ENCODE data around the gene NTHL1. TPM values are rescaled to one million over a fixed set of nuclear protein-coding genes. Genes with fewer than 3 reads are reported as not detected.

Gene NTHL1
- total RNA-seq, 1 donor from 2014 or later = 22.8 TPM

DNA sequence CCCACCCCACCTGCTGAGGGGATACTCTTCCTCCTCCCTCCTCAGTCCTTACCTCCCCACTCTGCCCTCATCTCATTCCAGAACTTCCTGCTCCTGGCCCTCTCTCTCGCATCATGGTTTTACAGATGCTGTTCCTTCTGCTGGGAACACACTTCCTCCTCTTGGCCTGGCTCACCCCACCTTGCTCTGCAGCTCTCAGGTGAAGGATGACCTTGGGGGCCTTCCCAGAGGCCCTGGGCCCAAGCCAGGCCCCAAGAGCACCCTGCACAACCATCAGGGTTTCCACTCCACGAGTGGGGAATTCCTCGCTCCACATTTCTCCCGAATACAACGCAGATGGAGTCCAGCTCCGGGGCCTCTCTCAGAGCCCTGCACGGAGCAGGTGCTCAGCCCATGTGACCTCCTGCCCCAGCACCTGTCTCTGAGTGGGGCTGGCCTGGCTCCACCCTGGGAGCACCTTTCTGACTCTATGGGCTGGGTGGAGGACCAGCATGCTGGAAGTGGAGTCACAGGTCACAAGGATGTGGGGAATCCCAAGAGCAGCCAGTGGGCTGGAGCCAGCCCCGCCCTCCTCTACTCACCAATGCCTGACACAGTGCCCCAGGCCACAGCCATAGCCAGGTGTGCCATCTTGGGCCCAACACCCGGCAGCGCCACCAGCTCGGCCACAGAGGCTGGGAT lies 4.5 kb downstream of the NTHL1 start:
- no peak for DNase-seq (ENCODE audit: low read depth in 2 of 2)

DNA sequence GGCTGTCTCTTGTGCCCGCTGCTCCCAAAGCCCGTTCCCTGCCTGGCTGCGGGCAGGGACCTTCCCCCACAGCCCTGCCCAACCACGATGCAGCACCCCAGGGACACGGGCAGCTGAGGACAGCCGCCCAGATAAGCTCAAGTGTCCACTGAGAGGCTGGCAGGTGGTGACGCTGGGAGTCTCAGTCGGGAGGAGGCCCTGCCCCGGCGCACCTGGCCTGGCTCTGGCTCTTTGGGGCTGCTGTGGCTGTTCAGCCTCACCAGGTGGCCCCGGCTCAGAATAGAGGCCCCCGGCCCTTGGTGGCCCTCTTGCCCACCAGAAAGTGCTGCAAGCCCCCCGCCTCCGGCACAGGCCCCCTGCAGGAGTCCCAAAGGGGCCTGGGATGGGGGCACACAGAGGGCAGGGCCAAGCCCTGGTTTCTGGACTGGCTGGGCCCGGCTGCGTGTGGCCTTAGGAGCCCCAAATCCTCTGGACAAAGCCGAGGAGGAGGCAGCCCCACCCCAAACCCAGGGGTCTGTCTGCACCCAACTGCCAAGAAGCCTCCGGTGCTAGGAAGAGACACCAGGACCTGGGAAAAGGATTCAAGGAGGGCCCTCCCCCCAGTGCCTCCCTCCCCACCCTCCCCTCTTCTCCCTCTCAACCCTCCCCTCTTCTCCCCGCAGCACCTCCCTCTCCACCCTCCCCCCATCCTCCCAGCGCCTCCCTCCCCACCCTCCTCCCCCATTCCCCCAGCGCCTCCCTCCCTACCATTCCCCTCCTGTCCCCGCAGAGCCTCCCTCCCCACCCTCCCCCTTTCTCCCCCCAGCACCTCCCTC lies 5.3 kb downstream of the NTHL1 start:
- no peak for DNase-seq (ENCODE audit: low read depth in 2 of 2)

DNA sequence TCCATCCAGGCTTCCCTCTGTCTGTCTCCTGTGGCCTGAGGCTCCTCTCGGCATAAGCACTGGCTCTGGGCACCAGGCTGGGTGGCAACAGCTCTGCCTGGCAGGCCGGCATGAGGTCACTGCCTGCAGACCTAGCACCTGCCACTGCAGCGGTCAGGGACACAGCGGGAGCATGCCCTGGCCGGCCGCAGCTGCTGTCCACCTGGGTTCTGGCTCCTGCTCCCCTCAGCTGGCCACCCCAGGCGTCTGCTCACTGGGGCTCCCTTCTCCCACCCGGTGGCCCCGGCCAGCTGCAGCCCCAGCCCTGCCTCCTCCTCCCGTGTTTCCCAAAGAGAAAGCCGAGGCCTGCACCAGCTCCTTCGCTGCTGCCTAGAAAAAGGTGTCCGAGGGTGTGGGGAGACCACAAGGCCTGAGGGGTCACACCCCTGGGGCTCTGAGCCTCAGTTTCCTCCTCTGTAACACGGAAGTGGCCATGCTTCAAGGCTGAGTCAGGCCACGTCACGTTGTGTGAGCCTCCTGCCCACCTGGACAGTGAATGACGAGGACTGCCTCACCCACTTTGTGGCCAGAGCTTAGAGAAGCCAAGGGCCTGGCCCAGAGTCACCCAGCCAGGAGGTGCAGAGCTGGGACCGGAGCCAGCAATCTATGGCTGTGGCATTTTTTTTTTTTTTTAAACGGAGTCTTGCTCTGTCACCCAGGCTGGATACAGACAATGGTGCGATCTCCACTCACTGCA lies 6.7 kb downstream of the NTHL1 start:
- no peak for DNase-seq (ENCODE audit: low read depth in 2 of 2)

DNA sequence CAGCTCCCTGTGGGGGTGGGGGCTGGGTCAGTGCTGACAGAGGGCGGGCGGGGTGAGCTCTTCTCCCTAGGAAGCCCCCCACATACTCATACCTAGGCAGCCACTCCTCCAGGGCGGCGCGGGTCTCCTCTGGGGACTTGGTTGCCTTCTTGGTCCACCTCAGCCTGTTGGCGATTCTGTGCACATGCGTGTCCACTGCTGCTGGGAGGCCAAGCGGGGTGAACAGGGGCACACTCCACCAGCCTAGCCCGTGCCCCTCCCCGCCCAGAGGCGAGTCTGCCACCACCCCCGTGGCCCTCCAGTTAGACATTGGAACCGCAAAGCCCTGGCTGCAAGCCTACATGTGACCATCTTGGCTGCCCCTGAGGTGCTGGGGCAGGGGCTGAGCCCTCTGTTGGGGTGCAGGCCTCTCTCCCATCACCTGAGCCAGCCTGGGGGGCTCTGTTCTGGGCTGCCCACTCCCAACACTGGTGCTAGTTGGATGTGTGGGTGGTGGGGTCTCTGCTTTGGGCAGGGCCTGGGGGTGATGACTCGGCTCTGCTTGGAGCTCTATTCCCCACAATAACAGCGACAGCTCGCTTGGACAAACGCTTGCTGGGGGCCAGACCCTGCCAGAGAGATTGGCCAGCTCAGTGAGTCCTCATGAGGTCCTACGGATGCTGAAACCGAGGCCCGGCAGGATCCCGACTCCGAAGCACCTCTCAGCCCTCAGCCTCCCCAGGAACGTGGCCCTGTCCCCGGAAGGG lies 7.4 kb downstream of the NTHL1 start:
- no peak for DNase-seq (ENCODE audit: low read depth in 2 of 2)

DNA sequence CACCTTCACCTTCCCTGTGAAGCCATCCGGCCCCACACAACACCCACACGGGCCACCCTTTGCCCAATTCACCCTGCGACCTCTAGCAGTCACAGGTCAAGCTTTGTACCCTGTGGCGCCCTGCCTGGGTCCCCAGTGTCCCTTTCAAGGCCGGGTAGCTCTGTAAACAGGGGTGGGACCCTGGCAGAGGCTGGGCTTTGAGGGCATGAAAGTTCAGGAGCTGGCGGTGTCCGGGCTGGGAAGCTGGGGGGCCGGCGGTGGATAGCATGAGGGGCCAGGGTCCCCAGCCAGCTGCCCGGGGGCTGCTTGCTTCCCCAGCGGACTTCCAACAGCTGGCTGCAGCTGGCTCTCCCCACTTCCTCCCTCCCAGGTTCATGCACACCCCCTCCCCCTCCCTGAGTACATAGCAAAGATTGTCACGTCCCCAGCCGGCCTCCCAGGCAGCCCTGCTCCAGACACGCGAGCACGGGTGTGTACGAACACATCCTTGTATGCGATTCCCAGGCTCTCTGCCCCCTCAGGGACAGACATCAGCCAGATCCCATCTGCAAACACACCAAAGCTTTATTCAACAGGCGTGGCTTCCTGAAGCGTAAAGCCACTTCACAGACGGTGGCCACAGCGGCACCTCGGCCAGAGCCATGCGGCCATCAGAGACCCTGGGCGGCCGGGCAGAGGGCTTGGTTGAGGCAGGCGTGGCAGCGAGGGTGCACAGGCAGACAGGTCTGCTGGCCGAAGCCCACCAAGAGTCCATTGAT lies 8.2 kb downstream of the NTHL1 start:
- DNase-seq (ENCODE audit: low read depth in 2 of 2) = peak; percentile 52 to 59

DNA sequence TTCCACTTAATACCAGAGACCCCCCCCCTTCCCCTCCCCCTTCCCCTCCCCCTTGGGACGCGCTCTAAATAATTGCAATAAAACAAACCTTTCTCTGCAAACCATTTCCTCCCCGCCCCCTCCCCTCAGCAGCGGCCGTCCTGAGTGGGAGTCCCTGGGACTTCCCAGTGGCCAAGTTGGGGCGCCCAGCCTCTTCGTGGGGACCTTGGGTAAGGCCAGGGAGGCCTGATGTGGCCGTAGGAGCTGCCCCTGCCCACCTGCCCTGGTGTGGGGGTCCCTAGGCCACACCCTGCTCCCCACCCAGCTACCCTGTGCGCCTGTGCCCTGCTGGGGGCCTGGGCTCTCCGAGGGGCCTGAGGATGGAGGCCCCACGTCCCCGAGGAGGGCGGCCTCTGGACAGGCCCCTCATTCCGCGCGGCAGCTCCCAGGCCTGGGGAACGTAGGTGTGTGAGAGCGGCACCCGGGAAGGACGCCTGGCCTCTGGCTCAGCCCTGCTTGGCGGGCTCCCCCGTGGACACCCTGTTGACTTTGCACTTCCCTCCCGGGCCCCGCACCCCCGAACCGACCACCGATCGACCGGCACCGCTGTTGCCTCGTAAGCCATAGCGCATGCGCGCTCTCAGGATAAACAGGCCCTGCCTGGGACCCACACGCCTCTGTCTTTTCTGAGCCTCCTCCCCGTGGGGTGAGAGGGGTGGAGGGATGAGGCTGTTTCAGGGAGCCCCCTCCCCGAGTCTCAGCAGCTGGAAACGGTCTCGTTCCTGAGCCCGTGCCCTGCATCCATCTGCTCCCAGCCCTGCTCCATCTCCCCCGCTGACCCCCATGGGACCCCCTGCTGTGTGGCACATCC lies 9.0 kb downstream of the NTHL1 start:
- no peak for DNase-seq (ENCODE audit: low read depth in 2 of 2)

DNA sequence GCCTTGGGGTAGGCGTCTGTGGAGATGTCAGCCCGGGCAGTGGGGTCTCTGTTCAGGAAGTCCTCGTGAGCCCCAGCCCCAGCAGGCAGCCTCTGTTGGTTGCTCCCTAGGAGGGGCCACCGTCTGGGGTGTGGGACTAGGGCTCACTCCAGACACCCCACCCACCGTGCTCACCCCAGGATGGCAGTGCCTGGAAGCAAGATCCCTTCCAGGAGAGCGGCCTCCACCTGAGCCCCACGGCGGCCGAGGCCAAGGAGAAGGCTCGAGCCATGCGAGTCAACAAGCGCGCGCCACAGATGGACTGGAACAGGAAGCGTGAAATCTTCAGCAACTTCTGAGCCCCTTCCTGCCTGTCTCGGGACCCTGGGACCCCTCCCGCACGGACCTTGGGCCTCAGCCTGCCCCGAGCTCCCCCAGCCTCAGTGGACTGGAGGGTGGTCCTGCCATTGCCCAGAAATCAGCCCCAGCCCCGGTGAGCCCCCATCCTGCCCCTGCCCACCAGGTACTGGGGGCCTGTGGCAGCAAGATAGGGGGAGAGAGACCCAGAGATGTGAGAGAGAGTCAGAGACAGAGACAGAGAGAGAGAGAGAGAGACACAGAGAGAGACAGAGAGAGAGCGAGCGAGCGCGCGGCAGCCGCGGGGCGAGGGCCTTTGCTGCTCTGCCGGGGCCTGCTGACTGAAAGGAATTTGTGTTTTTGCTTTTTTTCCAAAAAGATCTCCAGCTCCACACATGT lies 9.8 kb downstream of the NTHL1 start:
- no peak for DNase-seq (ENCODE audit: low read depth in 2 of 2)

DNA sequence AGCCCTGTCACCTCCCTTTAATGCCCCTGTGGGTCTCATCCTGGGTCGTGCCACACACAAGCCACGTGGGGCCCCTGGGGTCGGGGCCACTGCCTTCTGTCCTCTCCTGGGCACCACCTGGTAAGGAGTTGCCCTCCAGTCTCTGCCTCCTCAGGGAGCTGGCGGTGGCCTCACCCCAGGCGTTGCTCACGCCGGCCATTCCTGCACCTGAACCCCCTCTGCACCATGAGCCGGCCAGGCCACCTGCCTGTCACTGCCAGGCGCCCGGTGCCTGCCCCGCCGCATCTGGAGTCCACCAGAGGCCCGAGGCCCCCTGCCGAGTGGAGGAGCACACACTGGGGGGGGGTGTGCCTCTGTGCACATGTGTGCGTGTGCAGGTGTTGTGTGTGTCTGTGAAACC lies 10.5 kb downstream of the NTHL1 start:
- no peak for DNase-seq (ENCODE audit: low read depth in 2 of 2)

DNA sequence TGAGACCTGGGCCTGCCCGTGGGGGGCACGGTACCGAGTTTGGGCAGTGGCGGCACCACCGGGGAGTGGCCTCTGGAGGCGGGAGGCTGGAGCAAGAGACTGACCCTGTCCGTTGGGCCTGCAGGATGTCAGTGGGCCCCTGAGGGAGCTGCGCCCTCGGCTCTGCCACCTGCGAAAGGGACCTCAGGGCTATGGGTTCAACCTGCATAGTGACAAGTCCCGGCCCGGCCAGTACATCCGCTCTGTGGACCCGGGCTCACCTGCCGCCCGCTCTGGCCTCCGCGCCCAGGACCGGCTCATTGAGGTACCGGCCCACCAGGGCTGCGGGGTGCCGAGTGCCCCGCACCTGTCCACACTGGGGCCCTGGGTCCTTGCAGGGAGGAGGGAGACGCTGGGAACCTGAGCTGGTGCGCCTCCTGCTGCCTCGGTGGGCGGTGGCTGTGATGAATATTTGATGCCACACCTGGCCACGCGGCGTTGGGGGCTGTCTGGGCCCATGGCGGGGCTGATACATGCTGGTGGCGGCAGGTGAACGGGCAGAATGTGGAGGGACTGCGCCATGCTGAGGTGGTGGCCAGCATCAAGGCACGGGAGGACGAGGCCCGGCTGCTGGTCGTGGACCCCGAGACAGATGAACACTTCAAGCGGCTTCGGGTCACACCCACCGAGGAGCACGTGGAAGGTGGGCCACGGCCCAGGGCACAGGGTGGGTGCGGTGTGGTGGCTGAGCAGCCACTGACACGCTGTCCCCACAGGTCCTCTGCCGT lies 11.3 kb downstream of the NTHL1 start:
- DNase-seq (ENCODE audit: low read depth in 2 of 2) = no peak

DNA sequence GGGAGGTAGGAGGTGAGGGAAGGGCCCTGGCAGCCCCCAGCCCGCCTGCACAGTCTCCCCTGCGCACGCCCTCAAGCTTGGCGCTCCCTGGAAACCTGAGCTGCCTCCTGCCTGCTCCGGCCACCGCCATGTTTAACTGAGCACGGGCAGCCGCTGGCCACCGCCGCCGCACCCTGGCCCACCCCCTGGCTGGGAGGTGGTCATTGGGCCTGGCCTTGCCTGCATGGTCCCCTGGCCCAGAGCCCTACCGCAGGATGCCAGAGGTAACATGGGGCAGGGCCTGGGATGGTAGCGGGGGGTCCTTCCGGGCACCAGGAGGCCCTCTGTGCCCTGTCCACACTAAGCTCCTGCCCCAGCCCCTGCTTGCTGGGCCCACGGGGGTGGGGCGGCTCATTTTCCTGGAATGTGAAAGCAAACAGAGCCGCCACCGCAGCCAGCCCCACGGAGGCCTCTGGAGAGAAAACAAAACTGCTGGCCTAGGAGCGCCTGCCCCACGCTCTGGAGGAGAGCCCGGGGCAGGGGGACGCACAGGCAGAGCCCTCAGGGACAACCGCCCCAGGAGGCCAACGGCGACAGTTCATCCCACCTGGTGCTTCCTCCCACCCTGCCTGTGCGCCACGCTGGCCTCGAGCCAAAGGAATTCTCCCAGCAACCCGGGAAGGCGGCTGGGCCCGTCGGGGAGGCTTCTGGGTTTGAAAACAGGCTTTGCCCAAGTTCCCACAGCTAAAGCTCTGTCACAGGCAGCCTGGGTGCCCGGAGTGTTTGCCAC lies 12.0 kb downstream of the NTHL1 start:
- DNase-seq (ENCODE audit: low read depth in 2 of 2) = peak; percentile 76 to 82

DNA sequence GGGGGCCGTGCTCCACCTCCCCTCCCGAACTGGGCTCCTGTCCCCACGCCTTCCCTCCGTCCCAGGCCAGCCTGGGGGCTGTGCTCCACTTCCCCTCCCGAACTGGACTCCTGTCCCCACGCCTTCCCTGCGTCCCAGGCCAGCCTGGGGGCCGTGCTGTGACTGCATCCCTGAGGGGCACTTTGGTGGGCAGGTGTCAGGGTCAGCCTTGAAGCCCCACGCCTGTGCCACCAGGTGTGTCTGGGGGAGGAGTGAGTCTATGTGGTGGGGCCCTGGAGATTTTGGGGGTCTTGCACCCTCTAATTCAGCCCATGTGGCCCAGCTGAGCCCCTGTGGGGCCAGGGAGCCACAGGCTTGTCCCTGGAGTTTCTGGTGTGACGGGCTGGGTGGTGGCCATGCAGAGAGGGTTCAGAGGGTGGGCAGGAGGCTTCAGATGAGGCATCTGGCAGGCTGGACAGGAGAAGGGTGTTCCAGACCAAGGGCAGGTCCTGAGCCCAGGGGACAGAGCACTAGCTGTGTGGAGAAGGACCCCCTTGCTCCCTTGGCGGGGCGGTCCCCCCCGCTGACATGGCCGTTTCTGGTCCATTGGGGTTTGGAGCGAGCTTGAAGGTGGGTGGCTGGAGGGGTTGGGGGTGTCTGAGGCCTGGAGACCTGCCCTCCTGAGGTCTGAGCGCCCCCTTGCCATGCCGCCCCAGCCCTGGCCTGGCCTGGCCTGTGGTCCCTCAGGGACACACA lies 12.8 kb downstream of the NTHL1 start:
- no peak for DNase-seq (ENCODE audit: low read depth in 2 of 2)

DNA sequence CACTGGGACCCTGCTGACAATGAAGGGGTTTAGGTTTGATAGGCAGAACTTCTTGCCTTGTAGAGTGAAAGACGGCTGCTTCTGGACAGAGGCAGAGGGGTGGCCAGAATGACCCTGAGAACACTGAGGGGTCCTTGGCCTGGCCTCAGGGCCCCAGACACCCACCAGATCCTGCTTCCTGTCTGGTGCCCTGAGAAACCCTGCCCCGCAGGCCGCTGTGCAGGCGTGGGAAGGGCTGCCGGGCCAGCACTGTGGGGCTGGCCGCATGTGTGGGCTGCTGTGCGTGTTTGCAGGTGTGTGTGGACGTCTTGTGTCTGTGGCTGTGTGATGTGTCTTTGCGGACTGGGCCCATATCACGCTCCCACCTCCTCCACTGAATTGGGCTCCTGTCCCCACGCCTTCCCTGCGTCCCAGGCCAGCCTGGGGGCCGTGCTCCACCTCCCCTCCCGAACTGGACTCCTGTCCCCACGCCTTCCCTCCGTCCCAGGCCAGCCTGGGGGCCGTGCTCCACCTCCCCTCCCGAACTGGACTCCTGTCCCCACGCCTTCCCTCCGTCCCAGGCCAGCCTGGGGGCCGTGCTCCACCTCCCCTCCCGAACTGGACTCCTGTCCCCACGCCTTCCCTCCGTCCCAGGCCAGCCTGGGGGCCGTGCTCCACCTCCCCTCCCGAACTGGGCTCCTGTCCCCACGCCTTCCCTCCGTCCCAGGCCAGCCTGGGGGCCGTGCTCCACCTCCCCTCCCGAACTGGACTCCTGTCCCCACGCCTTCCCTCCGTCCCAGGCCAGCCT lies 13.5 kb downstream of the NTHL1 start:
- peak; percentile 32 to 38 for DNase-seq (ENCODE audit: low read depth in 2 of 2)

DNA sequence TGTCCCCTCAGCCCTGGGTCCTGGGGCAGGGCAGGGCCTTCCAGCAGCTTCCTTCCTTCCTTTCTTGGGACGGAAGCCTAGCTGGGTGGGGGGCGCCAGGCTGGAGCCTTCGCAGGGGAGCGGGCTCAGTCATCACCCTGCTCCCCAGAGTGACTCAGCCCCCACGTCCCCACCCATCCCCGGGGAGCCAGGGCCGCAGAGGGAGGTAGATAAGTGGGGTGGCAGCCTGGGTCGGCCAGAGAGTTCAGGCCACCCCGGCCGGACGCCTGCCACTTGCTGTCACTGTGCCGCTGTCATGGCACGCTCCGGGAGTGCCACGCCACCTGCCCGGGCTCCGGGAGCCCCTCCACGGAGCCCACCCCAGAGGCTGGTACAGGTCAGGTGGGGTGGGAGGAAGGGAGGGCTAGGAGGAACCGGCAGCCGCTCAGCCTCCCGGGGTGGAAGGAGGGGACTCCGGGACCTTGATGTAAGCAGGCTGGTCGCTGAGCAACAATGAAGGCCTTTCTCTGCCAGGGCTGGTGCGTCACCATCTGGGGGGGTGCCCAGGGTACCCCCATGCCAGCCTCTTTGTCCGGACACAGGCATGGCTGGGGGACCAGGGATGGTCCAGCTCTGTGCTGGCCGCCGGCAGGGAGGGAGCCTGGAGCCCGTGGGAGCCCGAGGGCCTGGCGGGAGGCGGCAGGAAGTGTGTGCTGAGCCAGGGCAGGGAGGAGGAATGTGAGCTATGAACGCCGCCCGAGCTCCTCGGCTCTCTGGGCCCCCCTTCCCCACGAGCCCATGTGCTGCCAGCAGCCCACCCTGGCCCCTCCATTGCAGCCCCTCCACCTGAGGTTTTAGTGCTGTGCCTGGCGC lies 14.4 kb downstream of the NTHL1 start:
- peak; percentile 75 to 77 for DNase-seq (ENCODE audit: low read depth in 2 of 2)

DNA sequence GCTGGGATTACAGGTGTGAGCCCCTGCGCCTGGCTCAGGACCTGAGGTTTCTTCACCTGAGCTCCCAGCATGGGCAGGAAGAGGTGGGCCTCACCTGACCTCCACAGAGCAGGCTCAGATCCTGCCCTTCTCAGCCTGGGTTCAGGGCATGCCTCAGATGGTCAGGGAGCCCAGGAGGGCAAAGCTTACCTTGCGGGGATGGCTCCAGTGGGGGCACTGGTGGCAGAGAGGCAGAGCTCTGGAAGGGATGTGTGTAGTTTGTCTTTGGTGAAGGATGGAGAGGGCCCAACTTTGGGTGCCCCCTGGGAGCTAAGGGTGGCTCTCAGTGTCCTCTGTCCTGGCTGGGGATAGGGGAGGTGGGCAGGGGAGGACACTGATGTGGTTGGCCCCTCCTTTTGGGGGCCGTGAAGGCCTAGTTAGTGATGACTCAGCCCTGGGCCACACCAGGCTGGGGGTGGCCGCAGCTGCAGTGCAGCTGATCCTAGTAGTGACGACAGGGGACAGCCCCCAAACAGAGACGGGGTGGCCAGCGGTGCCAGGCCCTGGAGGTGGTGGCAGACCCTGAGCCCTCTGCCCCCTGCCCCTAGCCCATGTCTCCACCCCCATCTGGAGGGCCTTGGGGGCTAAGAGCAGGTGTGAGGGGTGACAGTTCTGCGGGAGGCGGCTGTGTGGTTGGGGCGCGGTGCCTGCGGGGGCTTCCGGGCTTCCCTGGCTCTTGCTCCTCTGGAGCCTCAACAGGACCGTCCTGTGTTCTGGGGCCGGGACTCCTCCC lies 15.2 kb downstream of the NTHL1 start:
- DNase-seq (ENCODE audit: low read depth in 2 of 2) = peak; percentile 49 to 52

Measured in lung microvascular endothelial cell (primary cell).